COR-L47 (cell line): Measurements from ENCODE around the gene ANKRD30A.
"Not testable (repeated sequence)": the region's sequence is repeated elsewhere in the genome, so short reads cannot be mapped to it uniquely, and the experiment has no call there.

Experiments
- DNase-seq: peaks from one replicate; lab custom pipeline; 2025; lab: John Stamatoyannopoulos, UW

The ANKRD30A gene

DNA sequence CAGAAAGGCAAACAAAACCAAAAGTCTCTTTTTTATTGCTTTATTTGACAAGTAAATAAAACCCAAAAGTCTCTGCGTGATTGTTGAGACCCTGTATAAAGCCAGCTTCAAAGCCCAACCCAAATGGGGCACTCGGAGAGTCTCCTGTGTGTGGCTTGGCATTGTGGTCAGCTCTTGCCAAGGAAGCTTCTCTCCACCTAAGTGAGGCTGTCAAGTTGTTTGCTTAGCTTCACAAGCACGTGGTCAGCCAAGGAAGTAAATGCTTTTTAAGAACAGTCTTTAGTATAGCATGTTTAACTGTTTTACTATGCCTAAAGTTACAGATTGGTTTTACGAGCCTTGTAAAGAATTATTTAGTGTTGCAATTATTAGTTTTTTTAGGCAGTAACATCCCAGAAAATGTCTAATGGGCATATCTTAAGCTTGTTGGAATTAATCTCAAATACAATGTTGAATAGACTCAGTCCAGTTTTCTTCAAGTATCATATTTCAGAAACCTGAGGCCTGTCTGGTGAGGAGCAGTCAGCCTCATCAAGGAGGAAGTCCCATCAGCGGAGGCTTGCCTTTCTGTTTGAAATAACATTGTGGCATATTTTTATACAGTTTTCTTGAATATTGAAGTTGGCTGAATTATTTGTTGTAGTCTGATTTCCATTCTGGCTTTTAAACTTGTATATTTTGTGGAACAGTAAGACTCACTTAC, 144.3 kb downstream of the ANKRD30A start:
- no peak for DNase-seq

DNA sequence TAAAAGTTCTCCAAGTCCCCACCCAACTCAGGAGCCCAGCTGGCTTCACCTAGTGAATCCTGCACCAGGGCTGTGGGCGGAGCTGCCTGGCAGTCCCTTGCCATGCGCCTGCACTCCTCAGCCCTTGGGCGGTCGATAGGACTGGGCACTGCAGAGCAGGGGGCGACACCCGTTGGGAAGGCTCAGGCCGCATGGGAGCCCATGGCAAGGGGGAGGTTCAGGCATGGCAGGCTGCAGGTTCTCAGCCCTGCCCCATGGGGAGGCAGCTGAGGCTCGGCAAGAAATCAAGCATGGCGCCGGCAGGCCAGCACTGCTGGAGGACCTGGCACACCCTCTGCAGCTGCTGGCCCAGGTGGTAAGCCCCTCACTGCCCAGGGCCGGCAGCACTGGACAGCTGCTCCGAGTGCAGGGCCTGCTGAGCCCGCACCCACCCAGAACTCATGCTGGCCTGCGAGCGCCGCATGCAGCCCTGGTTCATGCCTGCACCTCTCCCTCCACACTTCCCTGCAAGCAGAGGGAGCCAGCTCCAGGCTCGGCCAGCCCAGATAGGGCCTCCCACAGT, 149.9 kb downstream of the ANKRD30A start:
- DNase-seq: no peak

- no peak for DNase-seq
Measured at GRCh38 chr10:37285063-37285462, 159.7 kb downstream of the ANKRD30A start.

GRCh38 chr10:37289833-37290464, 164.6 kb downstream of the ANKRD30A start:
- DNase-seq: no peak

DNA sequence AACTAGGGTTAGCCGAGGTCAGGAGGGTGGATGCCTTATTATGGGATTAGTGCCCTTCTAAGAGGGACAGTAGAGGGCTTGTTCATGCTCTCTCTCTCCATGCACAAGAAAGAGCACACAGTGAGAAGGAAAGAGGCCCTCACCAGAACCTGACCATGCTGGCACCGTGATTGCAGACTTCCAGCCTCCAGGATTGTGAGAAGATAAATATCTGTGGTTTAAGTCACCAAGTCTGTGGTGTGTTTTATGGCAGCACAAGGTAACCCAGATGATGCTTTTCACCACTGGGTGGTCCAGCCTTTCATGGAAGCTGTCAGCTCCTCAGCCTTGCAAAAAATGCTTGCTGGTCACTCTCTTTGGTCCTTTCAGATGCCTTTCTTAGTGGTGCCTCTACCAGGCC, 175.9 kb downstream of the ANKRD30A start:
- DNase-seq: no peak

GRCh38 chr10:37304036-37304435, 178.6 kb downstream of the ANKRD30A start:
- DNase-seq: no peak

DNA sequence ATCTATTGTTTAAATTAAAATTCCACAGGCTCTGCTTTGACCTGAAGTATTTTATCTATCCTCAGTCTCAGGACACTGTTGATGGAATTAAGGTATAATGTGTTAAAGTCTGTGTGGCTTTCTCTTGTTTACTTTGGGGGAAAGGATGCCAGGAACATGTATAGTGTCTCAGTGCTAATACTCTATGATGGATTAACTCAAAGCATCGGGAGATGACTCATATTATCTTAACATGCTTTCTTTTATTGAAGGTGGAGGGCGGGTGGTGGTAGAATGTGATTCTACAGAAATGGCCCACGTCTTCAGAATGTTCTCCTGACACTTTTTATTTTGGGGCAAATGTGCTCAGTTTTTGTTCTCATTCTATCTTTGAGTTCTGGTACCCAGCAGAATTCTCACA, 189.0 kb downstream of the ANKRD30A start:
- no peak for DNase-seq

- no peak for DNase-seq
Measured at GRCh38 chr10:37314862-37315261, 189.5 kb downstream of the ANKRD30A start.

- DNase-seq: no peak
Measured at GRCh38 chr10:37344413-37344812, 219.0 kb downstream of the ANKRD30A start.

DNA sequence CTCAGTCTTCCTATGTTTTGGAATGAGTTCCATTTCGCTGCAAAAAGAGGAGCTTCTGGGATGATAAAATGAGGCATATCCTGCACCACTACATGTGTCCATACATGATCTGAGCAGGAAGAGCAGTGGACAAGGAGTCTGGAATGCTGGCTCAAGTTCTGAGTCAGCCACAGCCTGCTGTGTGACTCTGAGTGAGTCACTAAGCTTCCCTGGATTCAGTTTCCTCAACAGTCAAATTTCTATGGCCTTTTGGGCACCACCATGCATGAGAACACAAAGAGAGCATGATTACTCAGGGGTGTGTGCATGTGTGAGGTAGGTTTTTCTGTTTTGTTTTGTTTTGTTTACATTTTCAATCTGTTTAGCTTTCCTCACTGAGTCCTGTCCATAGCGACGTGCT, 254.6 kb downstream of the ANKRD30A start:
- no peak for DNase-seq

DNA sequence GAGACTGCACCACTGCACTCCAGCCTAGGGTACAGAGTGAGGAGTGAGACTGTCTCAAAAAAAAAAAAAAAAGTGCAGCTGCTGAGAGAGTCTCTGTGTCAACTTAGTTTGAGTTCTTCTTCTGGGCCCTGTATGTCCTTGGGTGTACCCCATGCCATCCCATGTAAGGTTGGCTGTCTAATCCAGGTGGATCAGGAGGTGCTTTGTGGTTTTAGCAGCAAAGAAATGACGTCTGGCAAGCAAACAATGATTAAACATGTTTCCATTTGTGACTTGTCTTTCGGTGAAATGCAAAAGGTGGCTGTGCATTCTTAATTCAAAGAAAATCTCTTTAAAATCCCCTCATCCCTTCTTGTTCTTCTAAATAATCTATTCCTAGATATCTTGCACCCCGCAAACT, 255.9 kb downstream of the ANKRD30A start:
- no peak for DNase-seq

- no peak for DNase-seq
Measured at GRCh38 chr10:37384923-37385322, 259.5 kb downstream of the ANKRD30A start.

GRCh38 chr10:37390926-37391325, 265.5 kb downstream of the ANKRD30A start:
- no peak for DNase-seq

DNA sequence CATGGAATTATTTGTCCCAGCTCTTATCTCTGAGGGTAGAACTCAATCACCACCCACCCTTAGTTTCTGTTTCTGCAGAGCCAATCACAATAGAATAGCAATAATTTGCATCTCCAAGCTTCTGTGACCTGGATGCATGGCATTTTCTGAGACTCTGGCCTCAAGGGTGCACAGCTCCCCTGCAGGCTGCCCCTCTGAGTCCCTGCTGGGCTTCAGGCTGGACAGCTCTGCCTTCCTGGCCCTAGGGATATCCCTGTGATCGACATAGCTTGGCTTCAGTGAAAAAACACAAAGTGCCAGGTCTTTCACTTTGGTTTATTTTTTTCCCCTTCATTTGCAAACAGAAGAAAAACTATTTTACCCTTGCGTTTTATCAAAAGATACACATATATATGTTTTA, 275.4 kb downstream of the ANKRD30A start:
- not testable (repeated sequence) for DNase-seq

- no peak for DNase-seq
Measured at GRCh38 chr10:37401225-37401624, 275.8 kb downstream of the ANKRD30A start.

DNA sequence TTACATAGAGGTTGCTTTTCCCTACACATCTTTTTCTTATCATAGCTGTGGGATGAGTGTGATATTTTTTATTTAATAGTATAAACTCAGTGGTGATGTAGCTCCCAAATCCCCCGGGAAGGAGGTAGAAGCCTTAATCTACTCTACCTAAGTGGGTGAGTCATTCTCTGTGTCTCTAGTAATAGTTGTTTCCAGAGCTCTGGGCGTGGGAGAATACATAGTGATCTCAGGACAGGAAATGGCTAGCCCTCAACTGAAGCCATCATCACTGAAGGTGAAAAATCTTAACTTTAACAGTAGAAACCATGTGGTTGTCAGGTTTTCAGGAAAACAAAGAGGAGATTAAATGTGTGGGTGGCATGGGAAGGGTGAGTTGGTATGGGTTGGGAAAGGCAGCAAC, 278.4 kb downstream of the ANKRD30A start:
- DNase-seq: no peak
